ENCODE data around the gene IGFLR1. TPM values are rescaled to one million over a fixed set of nuclear protein-coding genes. Genes with fewer than 3 reads are reported as not detected.

Gene IGFLR1
- total and polyA plus RNA-seq, 9 of the 15 experiments (the other 6 are each of a cell fraction or from before 2014, with no cell fraction given) = 1.0 to 14.3 (median 4.6) TPM

GRCh38 chr19:35717665-35718344, 24.4 kb downstream of the IGFLR1 start, which contains the start of gene KMT2B:
TSS of gene KMT2B (plus strand) at chr19:35718003. CDS start at chr19:35718019, 16 bp downstream.
- H3K4me2 ChIP-seq (ENCODE audit: insufficient read depth, low read length) = peak within 1 kb of the TSS; percentile 90
- H3K9me1 ChIP-seq (ENCODE audit: control insufficient read depth, insufficient read depth, low read length) = no peaks in the 10 kb centered on the region
- no peaks in the 10 kb centered on the region for H3K9me3 ChIP-seq (replicated peaks; ENCODE audit: control insufficient read depth, insufficient read depth, low read depth, low read length)
- FAIRE-seq = no peak
- CTCF ChIA-PET (ENCODE audit: low intra/inter-chr PET ratio) = interaction anchor here (0.9 to 3.0 kb wide), 5 partner anchors 24 to 448 kb away, joined by 3 to 76 read pairs (median 7); no protein-coding TSS in a partner anchor
- peaks cover 33% of the 10 kb centered on the region; the same call in 2 of the 3 replicates for H3K36me3 ChIP-seq (ENCODE audit: control insufficient read depth, insufficient read depth, low read length)
- H3K79me2 ChIP-seq (ENCODE audit: control insufficient read depth, insufficient read depth, low read length) = peaks cover 33% of the 10 kb centered on the region
- POLR2A ChIA-PET = interaction anchor here (1.0 to 1.9 kb wide), 4 partner anchors 11 to 105 kb away, joined by 3 to 12 read pairs (median 5); partner anchors contain the start of gene HAUS5
- BruUV-seq (replicated peaks) = no TSS peak
- in situ Hi-C loops (cut with MboI) (no loop called here), intact Hi-C loops (cut with micrococcal nuclease) (loop anchor here (1.0 to 2.0 kb wide), 4 partner anchors 25 to 213 kb away; no protein-coding TSS in a partner anchor)
- peaks cover 14 to 64% of the 10 kb centered on the region in 2 experiments for H3K4me1 ChIP-seq (replicated peaks in 1 of 2; ENCODE audit: control insufficient read depth in 2 of 2, insufficient read depth in 2 of 2, low read length in 2 of 2)
- peak within 1 kb of the TSS; percentile 96 for H3K4me3 ChIP-seq
- peaks cover 0 to 17% of the 10 kb centered on the region in 2 experiments; a peak in 3 of 5 replicates for H3K27me3 ChIP-seq (ENCODE audit: control insufficient read depth in 2 of 2, insufficient read depth in 2 of 2, low read length in 2 of 2)
- H3K27ac ChIP-seq (ENCODE audit: extremely low read depth, low read depth, low read length) = peak within 1 kb of the TSS; percentile 81
- 2% methylated on average over 9 of the region's 109 CpGs for WGBS (ENCODE audit: insufficient coverage, low coverage, missing lambda C conversion rate)
- peak; percentile 93 to 97 (median 96) for DNase-seq (ENCODE audit: extremely low read depth in 1 of 4, low spot score in 3 of 4)
- peak; percentile 79 for ATAC-seq
- 0 out of 2 replicates have a peak, but pooled peaks cover 11% of the 10 kb centered on the region for H4K20me1 ChIP-seq (replicated peaks; ENCODE audit: control insufficient read depth, insufficient read depth, low read length)
- peak within 1 kb of the TSS; percentile 94 for H2AFZ ChIP-seq (ENCODE audit: low read depth, low read length)
- H3K9ac ChIP-seq (ENCODE audit: insufficient read depth in 1 of 2, low read depth in 2 of 2, low read length in 2 of 2) = peak within 1 kb of the TSS; percentile 85 to 98
- TF ChIP-seq CHD2 (IDR thresholded peaks at IDR 0.05; ENCODE audit: low read depth, low read length) (no peak), ZNF639 (CRISPR knock-in tag; conservative IDR thresholded peaks at IDR 0.05 in 1 of 2, IDR thresholded peaks at IDR 0.05 in 1 of 2) (peak in 1 of 2 experiments; percentile 99; a peak in 2 of 4 replicates), MTA3 (IDR thresholded peaks at IDR 0.05; ENCODE audit: borderline replicate concordance) (peak; percentile 6; the same call in 1 of the 2 replicates), SIN3B (IDR thresholded peaks at IDR 0.05; ENCODE audit: low read depth) (0 out of 2 replicates have a peak, but pooled peaks have one; percentile 13), CXXC5 (CRISPR knock-in tag; IDR thresholded peaks at IDR 0.05) (peak; percentile 67), ATF1 (CRISPR knock-in tag; IDR thresholded peaks at IDR 0.05) (0 out of 2 replicates have a peak, but pooled peaks have one; percentile 17), ATF1 (tag; IDR thresholded peaks at IDR 0.05) (peak; percentile 91), ZNF589 (CRISPR knock-in tag; IDR thresholded peaks at IDR 0.05; ENCODE audit: low read depth) (peak; percentile 69; the same call in 1 of the 2 replicates), ATF7 (IDR thresholded peaks at IDR 0.05) (peak; percentile 50; the same call in 1 of the 2 replicates), U2AF1 (optimal IDR thresholded peaks at IDR 0.05; ENCODE audit: low read depth, low read length) (peak; percentile 12), NONO (IDR thresholded peaks at IDR 0.05; ENCODE audit: low read depth in 2 of 2, low read length in 1 of 2) (0 out of 4 replicates have a peak, but pooled peaks of 1 of the 2 experiments have one; percentile 57), HCFC1 (IDR thresholded peaks at IDR 0.05; ENCODE audit: low read depth, low read length) (peak; percentile 74), POLR3G (IDR thresholded peaks at IDR 0.05; ENCODE audit: extremely low read depth, insufficient read length, insufficient replicate concordance) (no peak), MXD1 (CRISPR knock-in tag; IDR thresholded peaks at IDR 0.05; ENCODE audit: borderline replicate concordance, poor library complexity, severe bottlenecking) (peak; percentile 1), RBFOX2 (IDR thresholded peaks at IDR 0.05; ENCODE audit: low read depth, low read length) (peak; percentile 67), ELF1 (tag; IDR thresholded peaks at IDR 0.05) (peak; percentile 92), MTA1 (IDR thresholded peaks at IDR 0.05; ENCODE audit: borderline replicate concordance) (0 out of 2 replicates have a peak, but pooled peaks have one; percentile 2), THRAP3 (IDR thresholded peaks at IDR 0.05; ENCODE audit: borderline replicate concordance) (no peak), RBBP5 (IDR thresholded peaks at IDR 0.05; ENCODE audit: borderline replicate concordance, insufficient read depth, low read length, poor library complexity, severe bottlenecking) (peak; percentile 42), POLR2G (IDR thresholded peaks at IDR 0.05; ENCODE audit: low read depth, low read length) (peak; percentile 50)
